HG03575 (cell line): ENCODE data around the gene ARCN1.

Experiments used
- ATAC-seq: cut with Tn5 transposase; IDR thresholded peaks from one replicate; pipeline ENCODE4 v1.9.1; 2021; ENCODE audit not compliant: unreplicated experiment, insufficient number of reproducible peaks, low FRiP score; ENCODE audit errors: extremely low read depth

Gene ARCN1

GRCh38 chr11:118618115-118618990 is 46.1 kb downstream of the ARCN1 start:
- no peak for ATAC-seq

- ATAC-seq, result no peak
Measured at GRCh38 chr11:118618991-118619375, 46.8 kb downstream of the ARCN1 start.

- ATAC-seq, result no peak
Measured at GRCh38 chr11:118619444-118620197, 47.4 kb downstream of the ARCN1 start.

GRCh38 chr11:118620529-118621070 is 48.4 kb downstream of the ARCN1 start:
- no peak for ATAC-seq

- ATAC-seq, result no peak
Measured at GRCh38 chr11:118621071-118621783, 49.0 kb downstream of the ARCN1 start.

- ATAC-seq, result no peak
Measured at GRCh38 chr11:118621784-118622375, 49.7 kb downstream of the ARCN1 start.

GRCh38 chr11:118622376-118623268 is 50.4 kb downstream of the ARCN1 start:
- ATAC-seq, result no peak

GRCh38 chr11:118623269-118623655 is 51.1 kb downstream of the ARCN1 start:
- ATAC-seq, result no peak

- ATAC-seq, result no peak
Measured at GRCh38 chr11:118625036-118625690, 53.0 kb downstream of the ARCN1 start.

GRCh38 chr11:118625976-118626375 is 53.8 kb downstream of the ARCN1 start:
- no peak for ATAC-seq

GRCh38 chr11:118627566-118627965 is 55.4 kb downstream of the ARCN1 start:
- no peak for ATAC-seq

GRCh38 chr11:118628031-118628430 is 55.8 kb downstream of the ARCN1 start:
- ATAC-seq, result no peak

- ATAC-seq, result no peak
Measured at GRCh38 chr11:118628432-118628831, 56.2 kb downstream of the ARCN1 start.

GRCh38 chr11:118628861-118629549 is 56.8 kb downstream of the ARCN1 start:
- no peak for ATAC-seq

GRCh38 chr11:118629761-118630661 is 57.8 kb downstream of the ARCN1 start:
- ATAC-seq, result no peak
